Lower lobe of right lung (tissue), 2 donors: ENCODE data around the gene MRPS24. TPM values are rescaled to one million over a fixed set of nuclear protein-coding genes. Genes with fewer than 3 reads are reported as not detected.
A peak's percentile ranks its signal among the peaks of the same experiment; 100 is the strongest.

Experiments used
- ATAC-seq, 2 donors: fragments of 200-7000 bp; cut with Tn5 transposase; one replicate each; pipeline ENCODE4 v1.9.1; 2020 to 2022; ENCODE audit warnings: mild to moderate bottlenecking in 2 of 2, moderate library complexity in 2 of 2
- DNase-seq: peaks from one replicate; pipeline ENCODE4 v3.0.0-alpha.2; 2020
- H3K27ac ChIP-seq: fragments of 200-600 bp; one replicate; pipeline ENCODE4 v1.8.0; 2022
- H3K27me3 ChIP-seq: fragments of 200-600 bp; one replicate; pipeline ENCODE4 v1.8.0; 2022; ENCODE audit warnings: low read depth
- H3K36me3 ChIP-seq: fragments of 200-600 bp; one replicate; pipeline ENCODE4 v1.8.0; 2022; ENCODE audit warnings: mild to moderate bottlenecking
- H3K4me1 ChIP-seq: fragments of 200-600 bp; one replicate; pipeline ENCODE4 v1.8.0; 2022
- H3K4me3 ChIP-seq: fragments of 200-600 bp; one replicate; pipeline ENCODE4 v1.8.0; 2022; ENCODE audit warnings: mild to moderate bottlenecking
- H3K9me3 ChIP-seq: fragments of 200-600 bp; one replicate; pipeline ENCODE4 v1.8.0; 2022
- CTCF ChIP-seq: fragments of 200-600 bp; IDR thresholded peaks from one replicate; pipeline ENCODE4 v1.8.0; 2022; ENCODE audit warnings: antibody characterized with exemption, mild to moderate bottlenecking
- intact Hi-C: fragments of 100-400 bp; cut with DNase I; formaldehyde crosslinking; loops from one replicate; pipeline ENCODE4 v1.11.0; 2022
- total RNA-seq: library from RNA; stranded (reverse); fragmentation: NEBNext Ultra II Directional; extraction: Animal tissue kit (Norgen Biotek cat#: 25700); gene quantifications from one replicate; pipeline ENCODE4 v1.2.1, GENCODE V29; 2021
- donor health status: DM: no; HTN: yes; CAD: no; lungs with severe emphysema.

The MRPS24 gene
- total RNA-seq, 1 donor from 2014 or later = 58.2 TPM

GRCh38 chr7:43870316-43870715 is 999 bp upstream of the MRPS24 start:
- DNase-seq = no peak
- H3K4me3 ChIP-seq = peak overlapping the region; percentile 79
- intact Hi-C loops = no loop called here
- no peak overlapping the region for H3K27ac ChIP-seq
- H3K4me1 ChIP-seq = peaks cover 22% of the 10 kb centered on the region
- no peak for ATAC-seq
- no peaks in the 10 kb centered on the region for H3K27me3 ChIP-seq
- H3K36me3 ChIP-seq = peaks cover 29% of the 10 kb centered on the region
- TF ChIP-seq CTCF = no peak
- H3K9me3 ChIP-seq = no peaks in the 10 kb centered on the region

- Histone ChIP-seq H3K36me3 (peaks cover 27% of the 10 kb centered on the region), H3K9me3 (no peaks in the 10 kb centered on the region), H3K27ac (peak overlapping the region; percentile 90), H3K4me3 (peak overlapping the region; percentile 79), H3K27me3 (no peaks in the 10 kb centered on the region), H3K4me1 (peaks cover 22% of the 10 kb centered on the region)
- DNase-seq (no peak), ATAC-seq (peak; percentile 41 to 69)
- no peak for TF ChIP-seq CTCF
- intact Hi-C loops = no loop called here
Observed at GRCh38 chr7:43869867-43870240, 537 bp upstream of the MRPS24 start.

GRCh38 chr7:43868681-43869005 is 674 bp downstream of the MRPS24 start:
- H3K4me1 ChIP-seq = peaks cover 22% of the 10 kb centered on the region
- no peak for TF ChIP-seq CTCF
- H3K36me3 ChIP-seq = peaks cover 27% of the 10 kb centered on the region
- H3K4me3 ChIP-seq = peak overlapping the region; percentile 79
- DNase-seq (no peak), ATAC-seq (no peak)
- H3K27ac ChIP-seq = peak overlapping the region; percentile 90
- H3K9me3 ChIP-seq = no peaks in the 10 kb centered on the region
- intact Hi-C loops = no loop called here
- H3K27me3 ChIP-seq = no peaks in the 10 kb centered on the region

GRCh38 chr7:43868181-43868580 is 1.1 kb downstream of the MRPS24 start:
- TF ChIP-seq CTCF = no peak
- Histone ChIP-seq H3K27me3 (no peaks in the 10 kb centered on the region), H3K4me3 (peak overlapping the region; percentile 79), H3K36me3 (peaks cover 27% of the 10 kb centered on the region), H3K9me3 (no peaks in the 10 kb centered on the region), H3K27ac (no peak overlapping the region), H3K4me1 (peaks cover 21% of the 10 kb centered on the region)
- ATAC-seq = no peak
- intact Hi-C loops = no loop called here
- no peak for DNase-seq

- no peaks in the 10 kb centered on the region for H3K9me3 ChIP-seq
- no peak overlapping the region for H3K27ac ChIP-seq
- peaks cover 27% of the 10 kb centered on the region for H3K36me3 ChIP-seq
- peaks cover 8% of the 10 kb centered on the region for H3K4me1 ChIP-seq
- no peak for DNase-seq
- intact Hi-C loops = no loop called here
- no peak overlapping the region for H3K4me3 ChIP-seq
- no peak for ATAC-seq
- TF ChIP-seq CTCF = no peak
- no peaks in the 10 kb centered on the region for H3K27me3 ChIP-seq
Observed at GRCh38 chr7:43865277-43865676, 4.0 kb downstream of the MRPS24 start.

GRCh38 chr7:43864126-43864525 is 5.2 kb downstream of the MRPS24 start:
- no peak for DNase-seq
- no peak overlapping the region for H3K4me3 ChIP-seq
- H3K4me1 ChIP-seq = peaks cover 8% of the 10 kb centered on the region
- H3K9me3 ChIP-seq = no peaks in the 10 kb centered on the region
- H3K27me3 ChIP-seq = no peaks in the 10 kb centered on the region
- no peak for ATAC-seq
- intact Hi-C loops = no loop called here
- peaks cover 27% of the 10 kb centered on the region for H3K36me3 ChIP-seq
- TF ChIP-seq CTCF = no peak
- H3K27ac ChIP-seq = no peak overlapping the region
